Adrenal gland (tissue), 12 donors: ENCODE data around the gene TIMP2. TPM values are rescaled to one million over a fixed set of nuclear protein-coding genes. Genes with fewer than 3 reads are reported as not detected.

Experiments
- DNase-seq, 7 donors: peaks; one replicate each; pipeline ENCODE4 v3.0.0-alpha.2; 2019 to 2020
- H3K27ac ChIP-seq, 5 donors: fragments of 200-600 bp; sonication (generic) in 4 of 5; 1 replicate in 3 of 5; 2 replicates in 2 of 5; pipeline versions ENCODE4 v1.5.1 to v1.8.0; 2016 to 2020; ENCODE audit warnings: mild to moderate bottlenecking in 1 of 5
- H3K27me3 ChIP-seq: fragments of 200-600 bp; 2 replicates; pipeline ENCODE4 v1.8.0; 2021
- H3K36me3 ChIP-seq, 2 donors: fragments of 200-600 bp; replicated peaks in 1 of 2; 1 replicate in 1 of 2; 2 replicates in 1 of 2; pipeline versions ENCODE4 v1.5.1 to v1.8.0; 2018 to 2022
- H3K4me1 ChIP-seq, 2 donors: fragments of 200-600 bp; replicated peaks in 1 of 2; 1 replicate in 1 of 2; 2 replicates in 1 of 2; pipeline versions ENCODE4 v1.5.1 to v1.8.0; 2018 to 2021
- H3K4me3 ChIP-seq, 4 donors: fragments of 200-600 bp; sonication (generic) in 3 of 4; one replicate each; pipeline ENCODE4 v1.5.1; 2016 to 2018
- H3K9me3 ChIP-seq, 3 donors: fragments of 200-600 bp; sonication (generic) in 1 of 3; replicated peaks in 1 of 3; 1 replicate in 2 of 3; 2 replicates in 1 of 3; pipeline versions ENCODE4 v1.5.1 to v1.8.0; 2016 to 2021
- POLR2A ChIP-seq, 2 donors: fragments of 450-650 bp; IDR thresholded peaks; one replicate each; pipeline ENCODE4 v1.6.1; 2017; ENCODE audit warnings: antibody characterized with exemption in 2 of 2, mild to moderate bottlenecking in 2 of 2, moderate library complexity in 1 of 2
- WGBS, 4 donors: extraction: QIAGEN DNeasy Blood & Tissue Kit in 2 of 4; methylation state at CpG; one replicate each; pipeline versions ENCODE4 v1.1.5 to v1.1.7; 2013 to 2017; 5-methylcytosine and 5-hydroxymethylcytosine counted together
- intact Hi-C, 2 donors: fragments of 100-400 bp; cut with DNase I; formaldehyde crosslinking; loops; one replicate each; pipeline versions ENCODE4 v1.14.1 to v1.15.0; 2022 to 2023
- polyA plus RNA-seq, 3 donors: library from polyadenylated mRNA; stranded (reverse); fragments of 200-250 nt in 2 of 3; fragments of 350-450 nt in 1 of 3; fragmentation: Illumina TruSeq in 1 of 3; extraction: RNeasy Lipid Tissue Mini Kit (QIAGEN cat#74804) in 1 of 3; gene quantifications; one replicate each; pipeline ENCODE4 v1.2.3, GENCODE V29; 2013 to 2014
- total RNA-seq, 9 donors: library from RNA; depleted of rRNA in 4 of 9; stranded (reverse); fragments of >200 nt in 4 of 9; fragments of 120-200 nt in 1 of 9; fragmentation: NEBNext Ultra II Directional in 1 of 9; extraction: Animal tissue kit (Norgen Biotek cat#: 25700) in 1 of 9; gene quantifications; one replicate each; pipeline versions ENCODE4 v1.1.0 to v1.2.4, GENCODE V29; 2013 to 2023
- TF ChIP-seq, protein P1 (sequence below), 6 experiments: fragments of 450-650 bp in 4 of 6; fragments of 200-600 bp in 2 of 6; sonication (generic) in 1 of 6; IDR thresholded peaks; 1 replicate in 5 of 6; 2 replicates in 1 of 6; pipeline versions ENCODE4 v1.5.1 to v1.8.0; 2016 to 2021; ENCODE audit warnings: antibody characterized with exemption in 6 of 6, mild to moderate bottlenecking in 2 of 6, moderate library complexity in 1 of 6
- donor health status: healthy with polysubstance abuse.
- donor health status: Bipolar disorder and iron deficiency.
- donor health status: DM: yes; HTN: yes; CAD: no.
- donor health status: DM: no; HTN: no; CAD: no.
- donor health status: DM: no; HTN: no; CAD: no.
- donor health status: DM: yes; HTN: yes; CAD: no.

The TIMP2 gene
- total and polyA plus RNA-seq, 12 donors, result 20.2 to 275 (median 176) TPM

DNA sequence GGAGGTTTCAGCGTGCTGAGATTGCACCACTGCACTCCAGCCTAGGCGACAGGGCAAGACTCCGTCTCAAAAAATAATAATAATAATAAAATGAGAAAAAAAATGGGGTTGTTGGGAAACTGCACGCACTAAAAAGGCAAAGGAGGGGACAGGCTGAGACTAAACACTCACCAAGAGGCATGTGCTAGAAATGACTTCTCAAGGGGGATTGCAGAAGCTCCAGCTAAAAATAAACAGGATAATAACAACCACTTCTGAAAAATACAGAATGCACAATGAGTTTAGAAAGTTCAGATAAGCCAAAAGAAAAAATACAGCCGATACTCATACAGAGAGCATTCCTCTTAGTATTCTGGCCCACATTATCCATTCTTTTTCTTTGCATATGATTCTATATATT, 15.1 kb upstream of the TIMP2 start:
- DNase-seq, result no peak
- 76 to 91% (median 82%) methylated on average over 5 of the region's 5 CpGs for WGBS, 4 donors
- H3K36me3 ChIP-seq, result no peaks in the 10 kb centered on the region
- intact Hi-C loops, result no loop called here
- no peak overlapping the region for H3K27ac ChIP-seq
- no peak overlapping the region for H3K4me3 ChIP-seq
- no peaks in the 10 kb centered on the region for H3K27me3 ChIP-seq
- peaks cover 0 to 7% of the 10 kb centered on the region in 2 donors for H3K4me1 ChIP-seq
- no peak for TF ChIP-seq POLR2A (IDR thresholded peaks at IDR 0.05)
- TF ChIP-seq, protein P1, sequence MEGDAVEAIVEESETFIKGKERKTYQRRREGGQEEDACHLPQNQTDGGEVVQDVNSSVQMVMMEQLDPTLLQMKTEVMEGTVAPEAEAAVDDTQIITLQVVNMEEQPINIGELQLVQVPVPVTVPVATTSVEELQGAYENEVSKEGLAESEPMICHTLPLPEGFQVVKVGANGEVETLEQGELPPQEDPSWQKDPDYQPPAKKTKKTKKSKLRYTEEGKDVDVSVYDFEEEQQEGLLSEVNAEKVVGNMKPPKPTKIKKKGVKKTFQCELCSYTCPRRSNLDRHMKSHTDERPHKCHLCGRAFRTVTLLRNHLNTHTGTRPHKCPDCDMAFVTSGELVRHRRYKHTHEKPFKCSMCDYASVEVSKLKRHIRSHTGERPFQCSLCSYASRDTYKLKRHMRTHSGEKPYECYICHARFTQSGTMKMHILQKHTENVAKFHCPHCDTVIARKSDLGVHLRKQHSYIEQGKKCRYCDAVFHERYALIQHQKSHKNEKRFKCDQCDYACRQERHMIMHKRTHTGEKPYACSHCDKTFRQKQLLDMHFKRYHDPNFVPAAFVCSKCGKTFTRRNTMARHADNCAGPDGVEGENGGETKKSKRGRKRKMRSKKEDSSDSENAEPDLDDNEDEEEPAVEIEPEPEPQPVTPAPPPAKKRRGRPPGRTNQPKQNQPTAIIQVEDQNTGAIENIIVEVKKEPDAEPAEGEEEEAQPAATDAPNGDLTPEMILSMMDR (IDR thresholded peaks at IDR 0.05), result no peak
- H3K9me3 ChIP-seq, result no peaks in the 10 kb centered on the region

DNA sequence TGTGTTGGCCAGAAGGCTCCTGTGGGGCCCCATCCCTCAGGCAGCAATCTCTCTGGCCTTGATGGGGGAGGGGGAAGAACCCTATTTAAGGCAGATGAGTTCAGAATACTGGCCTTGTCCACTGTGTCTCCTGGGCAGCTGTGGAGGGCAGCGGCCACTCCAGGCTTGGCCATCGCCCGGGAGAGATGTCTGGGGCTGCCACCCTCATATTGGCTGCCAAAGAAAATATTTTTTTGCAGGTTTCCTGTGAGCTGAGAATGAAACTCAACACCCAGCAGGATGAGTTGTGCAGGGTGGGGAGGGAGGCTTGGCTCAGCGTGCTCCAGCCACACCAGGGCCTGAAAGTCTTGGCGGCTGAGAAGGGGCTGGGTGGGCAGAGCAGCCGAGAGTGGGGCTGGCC, 14.4 kb upstream of the TIMP2 start:
- intact Hi-C loops, result no loop called here
- Histone ChIP-seq H3K27ac (no peak overlapping the region), H3K4me3 (no peak overlapping the region), H3K36me3 (no peaks in the 10 kb centered on the region), H3K4me1 (peaks cover 1 to 12% of the 10 kb centered on the region in 2 donors), H3K27me3 (no peaks in the 10 kb centered on the region), H3K9me3 (no peaks in the 10 kb centered on the region)
- no peak for TF ChIP-seq POLR2A (IDR thresholded peaks at IDR 0.05)
- TF ChIP-seq, protein P1 (IDR thresholded peaks at IDR 0.05), result no peak
- WGBS, 4 donors, result 65 to 84% (median 75%) methylated on average over 6 of the region's 6 CpGs
- no peak for DNase-seq

DNA sequence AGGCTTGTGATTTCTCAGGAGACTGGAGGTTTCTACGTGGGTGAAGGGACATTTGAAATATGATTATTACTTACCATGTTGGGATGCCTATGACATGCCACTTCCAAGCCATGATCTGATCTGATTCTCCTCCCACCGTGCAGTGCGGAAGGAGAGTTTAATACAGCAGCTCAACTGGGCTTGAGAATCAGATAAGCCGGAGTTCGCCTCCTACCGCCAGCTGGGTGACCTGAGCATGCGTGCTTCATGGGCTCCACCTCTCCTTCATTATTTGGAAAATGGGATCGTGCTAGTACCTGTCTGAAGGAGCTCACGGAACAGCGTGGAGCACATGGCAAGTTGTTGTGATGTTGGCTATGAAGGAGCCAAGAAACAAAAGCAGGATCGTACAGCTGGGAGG, 12.4 kb upstream of the TIMP2 start:
- TF ChIP-seq, protein P1 (IDR thresholded peaks at IDR 0.05), result no peak
- TF ChIP-seq POLR2A (IDR thresholded peaks at IDR 0.05), result no peak
- 86 to 92% (median 87%) methylated on average over 8 to 11 of the region's 11 CpGs for WGBS, 4 donors
- no peak overlapping the region for H3K27ac ChIP-seq

DNA sequence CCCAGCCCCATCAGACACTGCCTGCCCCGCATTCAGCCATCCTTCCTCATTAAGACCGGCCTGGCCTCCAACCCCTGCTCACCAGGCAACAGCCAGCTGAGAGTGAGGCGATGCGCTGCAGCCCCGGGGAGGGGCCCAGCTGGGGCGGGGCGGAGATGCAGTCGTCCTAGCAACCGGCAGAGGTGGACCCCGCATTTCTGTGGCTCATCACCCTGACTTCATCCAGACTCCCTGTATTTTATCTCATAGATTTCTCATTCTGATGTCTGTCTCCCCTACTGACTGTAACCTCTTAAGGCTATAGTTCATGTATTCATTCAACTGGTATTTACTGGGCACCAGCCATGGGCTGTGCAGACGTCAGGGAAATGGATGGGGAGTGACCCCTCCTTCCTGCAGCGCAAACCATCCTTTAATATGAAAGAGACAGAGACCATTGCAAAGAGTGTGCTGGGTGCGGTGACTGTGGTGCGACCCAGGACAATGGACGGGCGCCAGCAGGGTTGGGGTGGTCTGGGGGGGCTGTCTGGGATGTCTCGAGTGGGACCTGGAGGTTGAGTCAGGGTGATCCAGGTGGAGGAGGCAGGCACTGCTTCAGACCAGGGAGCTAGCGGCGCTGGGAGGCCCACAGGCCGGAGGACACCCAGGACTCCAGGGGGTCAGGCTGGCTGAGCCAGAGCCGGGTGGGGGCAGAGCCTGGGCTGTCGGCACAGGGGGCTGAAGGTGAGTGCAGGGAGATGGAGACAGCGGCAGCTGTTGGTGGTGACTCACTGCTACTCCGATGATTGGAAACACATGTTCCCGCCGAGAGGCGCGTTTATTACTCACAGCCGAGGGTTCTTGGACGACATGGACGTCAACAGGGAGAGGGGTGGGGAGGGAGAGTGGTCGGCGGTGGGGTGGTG, 10.5 kb upstream of the TIMP2 start:
- intact Hi-C loops, result no loop called here
- Histone ChIP-seq H3K27ac (peak overlapping the region in 2 of 5 donors; percentile 91), H3K36me3 (no peaks in the 10 kb centered on the region), H3K9me3 (no peaks in the 10 kb centered on the region), H3K4me3 (no peak overlapping the region), H3K4me1 (peaks cover 15 to 28% of the 10 kb centered on the region in 2 donors), H3K27me3 (no peaks in the 10 kb centered on the region)
- 65 to 75% (median 70%) methylated on average over 27 to 33 of the region's 33 CpGs for WGBS, 4 donors
- peak; percentile 42 to 83 (median 69) for DNase-seq
- TF ChIP-seq, protein P1 (IDR thresholded peaks at IDR 0.05), result no peak
- TF ChIP-seq POLR2A (IDR thresholded peaks at IDR 0.05), result no peak

More for the DNA sequence above, 12.4 kb upstream of the TIMP2 start:
- intact Hi-C loops, result no loop called here
- H3K9me3 ChIP-seq, result no peaks in the 10 kb centered on the region
- no peaks in the 10 kb centered on the region for H3K27me3 ChIP-seq
- DNase-seq, result no peak
- H3K4me1 ChIP-seq, result peaks cover 15 to 28% of the 10 kb centered on the region in 2 donors
- H3K36me3 ChIP-seq, result no peaks in the 10 kb centered on the region
- H3K4me3 ChIP-seq, result no peak overlapping the region
